Panc1 (cell line): ENCODE results near the gene BLTP2.

Source experiments
- TF ChIP-seq, protein P1 (sequence below): fragments of 450-650 bp; IDR thresholded peaks from 2 replicates; pipeline ENCODE4 v1.5.1; 2017; ENCODE audit warnings: mild to moderate bottlenecking
- TF ChIP-seq, protein P2 (sequence below), 2 experiments: IDR thresholded peaks; 2 replicates each; pipeline ENCODE4 v1.6.1; 2011 to 2012; ENCODE audit warnings: low read depth in 2 of 2, control low read depth in 1 of 2, low read length in 1 of 2, mild to moderate bottlenecking in 1 of 2, moderate library complexity in 1 of 2; ENCODE audit not compliant: insufficient read depth in 1 of 2

DNA sequence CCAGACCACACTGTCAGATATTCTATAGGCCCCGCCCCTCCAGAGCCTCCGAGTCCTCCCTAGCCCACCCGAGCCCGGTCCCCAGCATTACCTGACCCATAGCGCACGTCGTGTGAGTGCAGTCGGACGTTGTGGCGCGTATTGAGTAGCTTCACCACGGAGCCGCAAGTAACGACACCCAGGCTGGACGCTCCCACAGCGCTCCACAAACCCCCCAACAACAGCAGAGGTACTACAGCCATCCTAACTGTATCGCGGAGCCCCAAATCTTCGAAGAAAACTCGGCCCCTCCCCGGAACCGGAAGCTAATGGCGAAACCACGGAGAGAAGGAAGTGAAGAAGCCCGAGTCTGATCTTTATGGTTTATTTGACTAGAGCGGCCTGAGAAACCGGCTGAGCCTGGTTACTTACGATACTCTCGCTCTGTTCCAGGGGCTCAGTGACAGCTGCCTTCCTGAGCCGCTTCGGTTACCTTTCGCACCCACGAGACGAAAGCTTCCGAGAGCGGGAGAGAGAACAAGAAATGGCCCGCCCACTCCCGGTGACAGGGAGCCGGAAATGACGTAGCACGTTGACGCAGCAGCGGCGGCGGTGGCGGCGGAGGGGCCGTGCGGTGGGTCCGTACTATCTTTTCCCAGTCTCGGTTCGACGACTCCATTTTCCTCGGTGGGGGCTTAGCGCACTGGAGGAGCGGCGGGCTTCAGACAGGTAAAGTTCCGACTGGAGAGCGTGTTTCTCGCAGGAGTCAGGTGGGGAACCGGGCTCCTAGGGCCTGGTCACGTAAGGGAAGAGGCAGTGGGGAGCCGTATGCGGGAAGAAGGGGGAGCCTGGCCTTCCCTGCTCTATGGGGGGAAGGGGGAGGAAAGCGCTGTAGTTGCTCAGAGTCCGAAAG is 16.9 kb upstream of the BLTP2 start, which contains the start of the genes SDF2 and SUPT6H:
- TF ChIP-seq, protein P1, sequence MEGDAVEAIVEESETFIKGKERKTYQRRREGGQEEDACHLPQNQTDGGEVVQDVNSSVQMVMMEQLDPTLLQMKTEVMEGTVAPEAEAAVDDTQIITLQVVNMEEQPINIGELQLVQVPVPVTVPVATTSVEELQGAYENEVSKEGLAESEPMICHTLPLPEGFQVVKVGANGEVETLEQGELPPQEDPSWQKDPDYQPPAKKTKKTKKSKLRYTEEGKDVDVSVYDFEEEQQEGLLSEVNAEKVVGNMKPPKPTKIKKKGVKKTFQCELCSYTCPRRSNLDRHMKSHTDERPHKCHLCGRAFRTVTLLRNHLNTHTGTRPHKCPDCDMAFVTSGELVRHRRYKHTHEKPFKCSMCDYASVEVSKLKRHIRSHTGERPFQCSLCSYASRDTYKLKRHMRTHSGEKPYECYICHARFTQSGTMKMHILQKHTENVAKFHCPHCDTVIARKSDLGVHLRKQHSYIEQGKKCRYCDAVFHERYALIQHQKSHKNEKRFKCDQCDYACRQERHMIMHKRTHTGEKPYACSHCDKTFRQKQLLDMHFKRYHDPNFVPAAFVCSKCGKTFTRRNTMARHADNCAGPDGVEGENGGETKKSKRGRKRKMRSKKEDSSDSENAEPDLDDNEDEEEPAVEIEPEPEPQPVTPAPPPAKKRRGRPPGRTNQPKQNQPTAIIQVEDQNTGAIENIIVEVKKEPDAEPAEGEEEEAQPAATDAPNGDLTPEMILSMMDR = no peak
- TF ChIP-seq, protein P2, sequence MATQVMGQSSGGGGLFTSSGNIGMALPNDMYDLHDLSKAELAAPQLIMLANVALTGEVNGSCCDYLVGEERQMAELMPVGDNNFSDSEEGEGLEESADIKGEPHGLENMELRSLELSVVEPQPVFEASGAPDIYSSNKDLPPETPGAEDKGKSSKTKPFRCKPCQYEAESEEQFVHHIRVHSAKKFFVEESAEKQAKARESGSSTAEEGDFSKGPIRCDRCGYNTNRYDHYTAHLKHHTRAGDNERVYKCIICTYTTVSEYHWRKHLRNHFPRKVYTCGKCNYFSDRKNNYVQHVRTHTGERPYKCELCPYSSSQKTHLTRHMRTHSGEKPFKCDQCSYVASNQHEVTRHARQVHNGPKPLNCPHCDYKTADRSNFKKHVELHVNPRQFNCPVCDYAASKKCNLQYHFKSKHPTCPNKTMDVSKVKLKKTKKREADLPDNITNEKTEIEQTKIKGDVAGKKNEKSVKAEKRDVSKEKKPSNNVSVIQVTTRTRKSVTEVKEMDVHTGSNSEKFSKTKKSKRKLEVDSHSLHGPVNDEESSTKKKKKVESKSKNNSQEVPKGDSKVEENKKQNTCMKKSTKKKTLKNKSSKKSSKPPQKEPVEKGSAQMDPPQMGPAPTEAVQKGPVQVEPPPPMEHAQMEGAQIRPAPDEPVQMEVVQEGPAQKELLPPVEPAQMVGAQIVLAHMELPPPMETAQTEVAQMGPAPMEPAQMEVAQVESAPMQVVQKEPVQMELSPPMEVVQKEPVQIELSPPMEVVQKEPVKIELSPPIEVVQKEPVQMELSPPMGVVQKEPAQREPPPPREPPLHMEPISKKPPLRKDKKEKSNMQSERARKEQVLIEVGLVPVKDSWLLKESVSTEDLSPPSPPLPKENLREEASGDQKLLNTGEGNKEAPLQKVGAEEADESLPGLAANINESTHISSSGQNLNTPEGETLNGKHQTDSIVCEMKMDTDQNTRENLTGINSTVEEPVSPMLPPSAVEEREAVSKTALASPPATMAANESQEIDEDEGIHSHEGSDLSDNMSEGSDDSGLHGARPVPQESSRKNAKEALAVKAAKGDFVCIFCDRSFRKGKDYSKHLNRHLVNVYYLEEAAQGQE (IDR thresholded peaks at IDR 0.05; ENCODE audit: insufficient read depth in 1 of 2, low read depth in 2 of 2, low read length in 1 of 2) = no peak
